Smooth muscle cell of the brain vasculature (primary cell): Measurements from ENCODE around the gene PDHB.
"Not testable (repeated sequence)": the region's sequence is repeated elsewhere in the genome, so short reads cannot be mapped to it uniquely, and the experiment has no call there.

Experiments used
- DNase-seq: peaks from one replicate; pipeline ENCODE4 v3.0.0-alpha.2; 2012; ENCODE audit warnings: low read depth, low spot score

Gene PDHB

GRCh38 chr3:58437276-58437675 is 3.6 kb upstream of the PDHB start:
- not testable (repeated sequence) for DNase-seq

GRCh38 chr3:58434990-58435389 is 1.4 kb upstream of the PDHB start:
- DNase-seq = no peak

- DNase-seq = no peak
Observed at GRCh38 chr3:58434511-58434910, 879 bp upstream of the PDHB start.

GRCh38 chr3:58434168-58434504 is 504 bp upstream of the PDHB start:
- no peak for DNase-seq

- no peak for DNase-seq
Observed at GRCh38 chr3:58432905-58433304, 727 bp downstream of the PDHB start.

GRCh38 chr3:58429657-58430056 is 4.0 kb downstream of the PDHB start:
- no peak for DNase-seq

- DNase-seq = no peak
Observed at GRCh38 chr3:58427661-58428361, 5.8 kb downstream of the PDHB start.

- no peak for DNase-seq
Observed at GRCh38 chr3:58425782-58426181, 7.8 kb downstream of the PDHB start.

- DNase-seq = no peak
Observed at GRCh38 chr3:58424613-58425012, 9.0 kb downstream of the PDHB start.

GRCh38 chr3:58422756-58423325 is 10.8 kb downstream of the PDHB start:
- DNase-seq = no peak

- DNase-seq = no peak
Observed at GRCh38 chr3:58421004-58421403, 12.6 kb downstream of the PDHB start.

- no peak for DNase-seq
Observed at GRCh38 chr3:58419780-58420507, 13.7 kb downstream of the PDHB start.

- no peak for DNase-seq
Observed at GRCh38 chr3:58418227-58418626, 15.4 kb downstream of the PDHB start.

GRCh38 chr3:58417075-58417474 is 16.6 kb downstream of the PDHB start:
- DNase-seq = no peak

GRCh38 chr3:58416191-58416590 is 17.4 kb downstream of the PDHB start:
- no peak for DNase-seq

- DNase-seq = peak; percentile 40
Observed at GRCh38 chr3:58414538-58415197, 19.0 kb downstream of the PDHB start.

GRCh38 chr3:58411851-58412830 is 21.5 kb downstream of the PDHB start:
- no peak for DNase-seq

GRCh38 chr3:58411036-58411435 is 22.6 kb downstream of the PDHB start:
- no peak for DNase-seq

- no peak for DNase-seq
Observed at GRCh38 chr3:58409663-58410062, 24.0 kb downstream of the PDHB start.

GRCh38 chr3:58408906-58409305 is 24.7 kb downstream of the PDHB start:
- no peak for DNase-seq

- no peak for DNase-seq
Observed at GRCh38 chr3:58404396-58404795, 29.2 kb downstream of the PDHB start.
